A549 (cell line): ENCODE data around the gene TAOK3.

ENCODE experiments used
- KDM1A ChIP-seq: fragments of 200-600 bp; sonication (generic); IDR thresholded peaks from 2 replicates; pipeline ENCODE4 v1.6.1; 2016; ENCODE audit warnings: low read depth, mild to moderate bottlenecking
- NR3C1 ChIP-seq: fragments of >200 bp; sonication (Bioruptor Twin); formaldehyde crosslinking; IDR thresholded peaks from 3 replicates; pipeline ENCODE4 v1.6.1; 2017
- POLR2A ChIP-seq: IDR thresholded peaks from 2 replicates; pipeline ENCODE4 v1.6.1; 2012; ENCODE audit warnings: mild to moderate bottlenecking, low read length
- RCOR1 ChIP-seq: fragments of 150-350 bp; IDR thresholded peaks from 2 replicates; pipeline ENCODE4 v1.6.1; 2014; ENCODE audit warnings: antibody characterized with exemption, low read length, low read depth
- ZC3H11A ChIP-seq: fragments of 450-650 bp; IDR thresholded peaks from 2 replicates; pipeline ENCODE4 v1.6.1; 2014; ENCODE audit warnings: antibody characterized with exemption, mild to moderate bottlenecking
- TF ChIP-seq, protein P1 (sequence below): fragments of 450-650 bp; IDR thresholded peaks from 2 replicates; pipeline ENCODE4 v1.6.1; 2014; ENCODE audit warnings: antibody characterized with exemption
- TF ChIP-seq, protein P2 (sequence below): fragments of >200 bp; sonication (Bioruptor Twin); formaldehyde crosslinking; IDR thresholded peaks from 3 replicates; pipeline ENCODE4 v1.5.1; 2016

DNA sequence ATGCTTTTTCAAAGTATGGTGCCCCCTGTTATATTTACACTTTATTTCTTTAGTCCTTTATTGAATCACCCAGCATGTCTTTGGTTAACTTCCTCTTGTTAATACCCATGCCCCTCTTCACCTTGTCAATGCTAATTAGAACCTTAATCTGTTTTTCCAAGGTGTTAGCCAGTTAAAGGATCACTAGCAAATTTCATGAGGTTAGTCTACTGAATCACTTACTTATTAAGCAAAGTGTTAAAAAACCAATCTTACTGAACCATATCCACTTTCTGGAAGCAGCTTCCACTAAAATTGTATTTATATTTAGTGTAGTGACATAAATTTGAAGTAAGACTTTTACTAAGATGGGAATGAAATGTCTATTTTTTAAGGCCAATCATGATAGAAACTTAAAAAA lies 27.9 kb downstream of the TAOK3 start:
- TF ChIP-seq RCOR1 (no peak), ZC3H11A (no peak), POLR2A (no peak), KDM1A (no peak), NR3C1 (no peak)
- TF ChIP-seq, protein P1, sequence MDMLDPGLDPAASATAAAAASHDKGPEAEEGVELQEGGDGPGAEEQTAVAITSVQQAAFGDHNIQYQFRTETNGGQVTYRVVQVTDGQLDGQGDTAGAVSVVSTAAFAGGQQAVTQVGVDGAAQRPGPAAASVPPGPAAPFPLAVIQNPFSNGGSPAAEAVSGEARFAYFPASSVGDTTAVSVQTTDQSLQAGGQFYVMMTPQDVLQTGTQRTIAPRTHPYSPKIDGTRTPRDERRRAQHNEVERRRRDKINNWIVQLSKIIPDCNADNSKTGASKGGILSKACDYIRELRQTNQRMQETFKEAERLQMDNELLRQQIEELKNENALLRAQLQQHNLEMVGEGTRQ: no peak
- TF ChIP-seq, protein P2, sequence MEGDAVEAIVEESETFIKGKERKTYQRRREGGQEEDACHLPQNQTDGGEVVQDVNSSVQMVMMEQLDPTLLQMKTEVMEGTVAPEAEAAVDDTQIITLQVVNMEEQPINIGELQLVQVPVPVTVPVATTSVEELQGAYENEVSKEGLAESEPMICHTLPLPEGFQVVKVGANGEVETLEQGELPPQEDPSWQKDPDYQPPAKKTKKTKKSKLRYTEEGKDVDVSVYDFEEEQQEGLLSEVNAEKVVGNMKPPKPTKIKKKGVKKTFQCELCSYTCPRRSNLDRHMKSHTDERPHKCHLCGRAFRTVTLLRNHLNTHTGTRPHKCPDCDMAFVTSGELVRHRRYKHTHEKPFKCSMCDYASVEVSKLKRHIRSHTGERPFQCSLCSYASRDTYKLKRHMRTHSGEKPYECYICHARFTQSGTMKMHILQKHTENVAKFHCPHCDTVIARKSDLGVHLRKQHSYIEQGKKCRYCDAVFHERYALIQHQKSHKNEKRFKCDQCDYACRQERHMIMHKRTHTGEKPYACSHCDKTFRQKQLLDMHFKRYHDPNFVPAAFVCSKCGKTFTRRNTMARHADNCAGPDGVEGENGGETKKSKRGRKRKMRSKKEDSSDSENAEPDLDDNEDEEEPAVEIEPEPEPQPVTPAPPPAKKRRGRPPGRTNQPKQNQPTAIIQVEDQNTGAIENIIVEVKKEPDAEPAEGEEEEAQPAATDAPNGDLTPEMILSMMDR: no peak
